ENCODE measurements around the gene SLC5A11.

Gene SLC5A11

GRCh38 chr16:24846548-24847357 is 990 bp downstream of the SLC5A11 start:
- H3K4me3 Mint-ChIP-seq = peak overlapping the region in 1 of 3 experiments; percentile 3
- peak overlapping the region in 1 of 3 experiments; percentile 76 for H3K27ac Mint-ChIP-seq
- TF ChIP-seq CTCF (IDR thresholded peaks at IDR 0.05; ENCODE audit: unreplicated experiment in 3 of 3) = no peak
- no peaks in the 10 kb centered on the region for H3K9me3 Mint-ChIP-seq
- H3K27me3 Mint-ChIP-seq (ENCODE audit: low read depth) = peaks cover 3% of the 10 kb centered on the region
- H3K36me3 Mint-ChIP-seq (ENCODE audit: low read depth) = no peaks in the 10 kb centered on the region
- no peaks in the 10 kb centered on the region for H3K4me1 Mint-ChIP-seq

GRCh38 chr16:24847358-24847664 is 1.5 kb downstream of the SLC5A11 start:
- no peak overlapping the region for H3K27ac Mint-ChIP-seq
- peaks cover 3% of the 10 kb centered on the region for H3K27me3 Mint-ChIP-seq (ENCODE audit: low read depth)
- no peaks in the 10 kb centered on the region for H3K36me3 Mint-ChIP-seq (ENCODE audit: low read depth)
- H3K4me1 Mint-ChIP-seq = no peaks in the 10 kb centered on the region
- no peak for TF ChIP-seq CTCF (IDR thresholded peaks at IDR 0.05; ENCODE audit: unreplicated experiment in 3 of 3)
- peak overlapping the region in 1 of 3 experiments; percentile 3 for H3K4me3 Mint-ChIP-seq
- H3K9me3 Mint-ChIP-seq = no peaks in the 10 kb centered on the region

- H3K36me3 Mint-ChIP-seq (ENCODE audit: low read depth) = no peaks in the 10 kb centered on the region
- no peak overlapping the region for H3K4me3 Mint-ChIP-seq
- H3K9me3 Mint-ChIP-seq = no peaks in the 10 kb centered on the region
- H3K27me3 Mint-ChIP-seq (ENCODE audit: low read depth) = peaks cover 3% of the 10 kb centered on the region
- no peak overlapping the region for H3K27ac Mint-ChIP-seq
- no peak for TF ChIP-seq CTCF (IDR thresholded peaks at IDR 0.05; ENCODE audit: unreplicated experiment in 3 of 3)
- no peaks in the 10 kb centered on the region for H3K4me1 Mint-ChIP-seq
Observed at GRCh38 chr16:24848065-24848464, 2.3 kb downstream of the SLC5A11 start.

- Mint-ChIP-seq H3K4me1 (no peaks in the 10 kb centered on the region), H3K36me3 (ENCODE audit: low read depth) (no peaks in the 10 kb centered on the region), H3K27me3 (ENCODE audit: low read depth) (no peaks in the 10 kb centered on the region), H3K9me3 (no peaks in the 10 kb centered on the region), H3K27ac (no peak overlapping the region), H3K4me3 (no peak overlapping the region)
- no peak for TF ChIP-seq CTCF (IDR thresholded peaks at IDR 0.05; ENCODE audit: unreplicated experiment in 3 of 3)
Observed at GRCh38 chr16:24849641-24850040, 3.9 kb downstream of the SLC5A11 start.

- H3K4me3 Mint-ChIP-seq = no peak overlapping the region
Observed at GRCh38 chr16:24850289-24850938, 4.7 kb downstream of the SLC5A11 start.

More at GRCh38 chr16:24850289-24850938, 4.7 kb downstream of the SLC5A11 start:
- Mint-ChIP-seq H3K27me3 (ENCODE audit: low read depth) (no peaks in the 10 kb centered on the region), H3K36me3 (ENCODE audit: low read depth) (no peaks in the 10 kb centered on the region), H3K27ac (no peak overlapping the region), H3K9me3 (no peaks in the 10 kb centered on the region), H3K4me1 (no peaks in the 10 kb centered on the region)
- no peak for TF ChIP-seq CTCF (IDR thresholded peaks at IDR 0.05; ENCODE audit: unreplicated experiment in 3 of 3)
